Embryonic facial prominence (tissue), 1 donor: ENCODE results near the gene AOPEP.
A peak's percentile ranks its signal among the peaks of the same experiment; 100 is the strongest.

Experiments
- DNase-seq: peaks from one replicate; pipeline ENCODE4 v3.0.0-alpha.2; 2016; ENCODE audit errors: extremely low spot score

The AOPEP gene, protein sequence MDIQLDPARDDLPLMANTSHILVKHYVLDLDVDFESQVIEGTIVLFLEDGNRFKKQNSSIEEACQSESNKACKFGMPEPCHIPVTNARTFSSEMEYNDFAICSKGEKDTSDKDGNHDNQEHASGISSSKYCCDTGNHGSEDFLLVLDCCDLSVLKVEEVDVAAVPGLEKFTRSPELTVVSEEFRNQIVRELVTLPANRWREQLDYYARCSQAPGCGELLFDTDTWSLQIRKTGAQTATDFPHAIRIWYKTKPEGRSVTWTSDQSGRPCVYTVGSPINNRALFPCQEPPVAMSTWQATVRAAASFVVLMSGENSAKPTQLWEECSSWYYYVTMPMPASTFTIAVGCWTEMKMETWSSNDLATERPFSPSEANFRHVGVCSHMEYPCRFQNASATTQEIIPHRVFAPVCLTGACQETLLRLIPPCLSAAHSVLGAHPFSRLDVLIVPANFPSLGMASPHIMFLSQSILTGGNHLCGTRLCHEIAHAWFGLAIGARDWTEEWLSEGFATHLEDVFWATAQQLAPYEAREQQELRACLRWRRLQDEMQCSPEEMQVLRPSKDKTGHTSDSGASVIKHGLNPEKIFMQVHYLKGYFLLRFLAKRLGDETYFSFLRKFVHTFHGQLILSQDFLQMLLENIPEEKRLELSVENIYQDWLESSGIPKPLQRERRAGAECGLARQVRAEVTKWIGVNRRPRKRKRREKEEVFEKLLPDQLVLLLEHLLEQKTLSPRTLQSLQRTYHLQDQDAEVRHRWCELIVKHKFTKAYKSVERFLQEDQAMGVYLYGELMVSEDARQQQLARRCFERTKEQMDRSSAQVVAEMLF

DNA sequence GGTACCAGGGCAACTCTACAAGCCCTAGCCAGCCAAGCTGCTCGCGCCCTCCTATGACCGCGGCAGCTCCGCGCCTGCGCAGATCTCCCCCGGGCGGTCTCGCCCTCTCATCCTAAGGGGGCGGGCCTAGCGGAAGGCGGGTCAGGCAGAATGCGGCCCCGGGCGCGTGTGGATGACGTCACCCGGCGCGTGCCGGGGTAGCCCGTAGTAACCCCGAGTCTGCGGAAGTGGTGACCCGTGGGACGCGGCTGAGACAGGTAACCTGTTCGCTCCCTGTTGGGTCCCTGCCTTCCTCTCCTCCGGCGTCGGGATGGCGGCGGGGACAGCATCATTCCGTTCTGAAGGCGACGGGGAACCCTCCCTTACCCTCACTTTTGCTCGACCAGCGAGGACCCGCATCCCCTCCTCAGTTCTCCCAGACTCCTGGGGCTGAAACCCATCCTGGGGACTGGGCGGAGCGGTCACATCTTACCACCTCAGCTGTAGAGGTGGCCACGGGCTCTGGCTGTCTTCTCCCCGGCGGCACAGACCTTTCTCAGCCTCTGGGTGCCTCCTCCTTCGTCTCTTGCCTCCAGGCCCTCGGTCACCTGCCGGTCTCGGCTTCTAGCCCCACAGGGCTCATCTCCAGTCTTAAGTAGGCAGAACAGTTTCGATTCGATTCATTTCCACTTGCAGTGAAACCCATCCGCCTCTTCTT is at the start of gene AOPEP:
Gene AOPEP (plus strand): TSS at position 205 of the 697 bp plus-strand sequence. CDS start 33,085 bp downstream, outside the sequence.
- peak; percentile 92 for DNase-seq

DNA sequence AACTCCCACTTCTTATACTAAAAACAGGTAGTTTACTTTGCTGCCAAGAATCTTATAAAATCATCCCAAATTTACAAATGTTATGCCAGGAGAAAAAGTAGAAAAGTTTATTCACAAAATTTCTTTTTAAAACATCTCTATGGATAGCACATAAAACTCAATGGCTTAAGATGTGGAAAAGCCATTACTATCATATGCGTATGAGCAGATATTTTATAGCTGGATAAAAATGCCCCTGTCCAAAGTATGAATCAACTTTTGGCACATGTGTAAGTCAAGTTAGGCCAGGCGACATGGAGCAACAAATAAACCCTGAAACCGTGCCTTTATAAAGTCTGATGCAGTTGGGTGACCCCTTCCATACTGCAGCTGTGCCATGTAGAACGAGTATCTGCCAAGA is 48.6 kb upstream of the AOPEP start:
- DNase-seq = no peak

DNA sequence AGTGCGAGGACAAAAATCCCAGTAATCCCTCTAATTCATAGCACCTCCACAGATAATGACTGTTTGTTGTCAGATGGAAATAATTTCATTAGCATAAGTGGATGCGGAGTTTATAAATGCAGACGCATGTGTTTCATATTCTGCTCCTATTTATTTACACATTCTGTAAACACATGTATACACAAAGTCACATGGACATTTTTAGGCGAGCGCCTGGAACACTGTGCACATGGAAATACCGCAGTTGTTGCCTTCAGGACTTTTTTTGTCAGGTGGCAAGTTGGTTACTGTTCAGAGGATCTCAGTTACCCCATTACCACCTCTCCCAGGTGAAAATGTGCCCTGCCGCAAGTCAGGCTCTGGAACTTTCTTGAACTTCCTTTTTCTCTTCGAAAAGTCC is 46.9 kb upstream of the AOPEP start:
- no peak for DNase-seq

DNA sequence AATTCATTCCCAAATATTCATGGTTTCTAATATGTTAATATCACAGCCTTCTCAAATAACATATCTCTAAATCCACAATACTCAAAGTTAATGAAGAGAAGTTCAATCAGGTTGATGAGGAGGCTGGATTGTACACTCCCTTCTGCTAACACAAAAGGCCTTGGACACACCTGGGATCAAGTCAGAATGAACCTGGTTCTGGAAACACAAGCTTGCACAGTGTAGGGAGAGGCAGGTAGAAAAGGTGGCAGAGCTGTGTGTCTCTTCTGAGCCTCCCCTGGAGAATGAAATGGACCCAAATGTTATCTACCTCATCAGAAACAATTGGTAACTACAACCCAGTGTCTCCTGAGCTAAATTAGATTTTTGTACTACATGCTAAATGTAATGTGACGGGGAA is 46.5 kb upstream of the AOPEP start:
- no peak for DNase-seq

DNA sequence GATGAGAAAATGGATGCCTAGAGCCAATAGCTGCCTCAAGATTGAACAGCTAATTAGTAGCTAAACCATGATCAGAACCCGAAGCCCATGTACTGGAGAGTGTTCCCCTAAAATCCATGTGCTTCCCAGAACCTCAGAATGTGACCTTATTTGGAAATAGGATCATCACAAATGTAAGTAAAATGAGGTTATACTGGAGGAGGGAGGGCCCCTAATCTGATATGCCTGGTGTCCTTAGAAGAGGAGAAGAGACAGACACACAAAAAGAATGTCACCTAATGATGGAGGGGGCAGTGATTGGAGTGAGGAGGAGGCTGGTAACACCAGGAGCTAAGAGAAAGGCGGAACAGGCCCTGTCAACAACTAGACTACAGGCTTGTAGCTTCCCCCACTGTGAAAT is 45.9 kb upstream of the AOPEP start:
- no peak for DNase-seq

DNA sequence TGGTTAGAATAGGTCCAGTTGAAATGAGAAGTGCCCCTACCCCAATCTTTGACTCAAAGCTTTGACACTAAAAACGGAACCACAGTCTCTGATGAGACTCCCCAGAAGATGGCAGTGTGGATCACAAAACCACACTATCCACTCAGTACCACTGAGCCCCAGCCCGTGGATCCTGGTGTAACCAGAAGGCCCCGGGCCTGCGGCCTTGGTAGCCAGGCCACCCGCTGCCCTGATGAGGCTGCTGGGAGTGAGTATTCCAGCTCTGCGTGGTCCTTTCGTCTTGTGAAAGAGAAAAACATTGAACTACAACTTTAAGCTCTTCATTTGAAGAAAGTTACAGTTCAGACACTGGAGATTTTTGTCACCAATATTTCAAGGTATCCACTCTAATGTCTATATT is 45.0 kb upstream of the AOPEP start:
- DNase-seq = no peak

DNA sequence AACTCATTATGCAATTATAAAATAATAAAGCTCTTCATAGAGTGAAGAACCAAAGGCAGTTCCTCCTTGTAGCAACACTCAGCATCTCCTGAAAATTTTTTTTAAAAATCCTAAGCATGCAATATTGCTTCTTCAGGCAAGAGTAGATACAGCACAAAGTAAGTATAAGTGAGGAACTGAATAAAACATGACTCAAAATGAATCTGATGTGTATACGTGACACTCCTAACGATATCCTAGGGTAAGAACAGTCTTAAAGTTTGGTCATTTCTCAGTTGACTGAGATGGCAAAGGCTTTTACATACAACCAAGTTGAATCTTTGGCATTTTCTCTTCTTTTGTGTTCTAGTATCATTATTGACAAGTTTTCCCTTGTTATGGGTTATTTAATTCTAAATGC is 41.1 kb upstream of the AOPEP start:
- DNase-seq = no peak

DNA sequence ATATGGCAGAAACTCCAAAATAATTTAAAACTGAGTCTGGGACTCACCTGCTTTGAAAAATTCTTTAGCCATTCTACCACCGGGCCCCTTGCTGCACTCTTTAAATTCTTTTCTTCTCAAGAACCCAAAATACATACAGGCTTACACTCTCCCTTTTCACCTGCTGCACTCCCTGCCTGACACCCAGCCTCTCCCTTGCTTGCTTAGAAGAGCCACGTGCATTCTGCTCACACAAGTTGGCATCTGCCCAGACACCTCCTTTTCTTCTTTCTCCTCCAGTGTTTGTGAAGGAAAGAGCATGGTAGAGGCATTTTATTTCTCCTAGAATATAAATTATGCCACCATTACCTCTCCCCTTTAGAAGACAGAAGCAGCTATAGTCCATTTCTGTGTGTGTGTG is 39.0 kb upstream of the AOPEP start:
- DNase-seq = no peak

DNA sequence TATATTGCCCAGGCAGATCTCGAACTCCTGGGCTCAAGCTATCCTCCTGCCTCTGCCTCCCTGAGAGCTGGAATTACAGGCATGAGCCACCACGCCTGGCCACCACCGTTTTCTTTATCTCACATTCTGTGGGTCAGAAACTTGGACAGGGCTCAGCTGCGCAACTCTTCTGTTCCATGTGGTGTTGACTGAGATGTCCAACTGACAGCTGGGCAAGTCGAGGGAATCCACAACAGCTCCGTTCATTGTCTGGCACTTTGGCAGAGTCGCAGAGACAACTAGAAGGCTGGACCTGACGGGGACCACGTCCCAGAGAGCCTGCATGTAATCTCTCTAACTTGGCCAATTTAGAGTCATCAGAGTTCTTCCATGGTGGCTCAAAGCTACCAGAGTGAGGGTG is 36.2 kb upstream of the AOPEP start:
- DNase-seq = no peak

DNA sequence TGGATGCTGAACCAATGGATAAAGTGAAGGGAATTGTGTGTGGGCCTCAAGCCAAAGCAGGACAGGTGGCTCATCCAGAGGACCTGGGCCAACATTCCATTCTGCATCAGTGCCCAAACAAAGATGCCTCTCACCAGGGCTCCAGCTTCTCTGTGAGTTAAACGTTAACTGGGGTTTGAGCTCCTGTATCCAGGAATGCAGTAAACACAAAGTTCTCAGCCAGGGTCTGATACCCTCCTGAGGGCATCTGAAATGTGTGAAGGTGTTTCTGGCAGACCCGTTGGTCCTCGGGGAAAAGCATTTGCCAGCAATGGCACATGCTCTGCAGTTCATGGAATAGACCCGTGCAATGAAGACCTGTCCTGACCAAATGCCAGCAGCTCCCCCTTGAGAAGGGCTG is 33.9 kb upstream of the AOPEP start:
- DNase-seq = no peak

DNA sequence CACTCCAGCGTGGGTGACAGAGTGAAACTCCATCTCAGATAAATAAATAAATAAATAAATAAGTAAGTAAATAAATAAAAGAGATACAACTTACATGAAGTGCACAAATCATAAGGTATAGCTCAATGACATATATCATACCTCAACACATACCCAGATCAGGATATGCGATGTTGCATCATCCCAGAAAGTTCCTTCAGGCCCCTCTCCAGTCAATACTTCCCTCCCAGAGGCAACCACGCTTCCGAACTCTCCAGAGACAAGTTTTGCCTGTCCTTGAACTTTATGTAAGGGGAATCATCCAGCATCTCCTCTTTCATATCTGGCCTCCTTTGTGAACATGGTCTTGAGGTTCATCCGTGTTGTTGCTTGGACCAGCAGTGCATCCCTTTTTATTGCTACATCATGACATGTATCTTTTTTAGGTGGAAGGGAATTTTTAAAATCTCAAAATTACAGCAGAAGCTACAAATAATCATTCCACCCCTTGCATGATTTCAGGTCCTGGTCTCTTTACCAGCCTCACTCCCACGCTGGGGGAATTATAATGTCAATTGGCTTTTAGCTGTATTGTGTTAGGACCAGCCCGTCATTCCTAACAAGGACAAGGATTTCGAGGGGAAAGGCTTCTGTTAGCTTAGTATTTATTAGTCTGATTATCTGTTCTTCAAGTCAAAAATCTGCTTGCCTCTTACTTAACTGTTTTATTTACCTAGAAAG is 32.9 kb upstream of the AOPEP start:
- DNase-seq = no peak

DNA sequence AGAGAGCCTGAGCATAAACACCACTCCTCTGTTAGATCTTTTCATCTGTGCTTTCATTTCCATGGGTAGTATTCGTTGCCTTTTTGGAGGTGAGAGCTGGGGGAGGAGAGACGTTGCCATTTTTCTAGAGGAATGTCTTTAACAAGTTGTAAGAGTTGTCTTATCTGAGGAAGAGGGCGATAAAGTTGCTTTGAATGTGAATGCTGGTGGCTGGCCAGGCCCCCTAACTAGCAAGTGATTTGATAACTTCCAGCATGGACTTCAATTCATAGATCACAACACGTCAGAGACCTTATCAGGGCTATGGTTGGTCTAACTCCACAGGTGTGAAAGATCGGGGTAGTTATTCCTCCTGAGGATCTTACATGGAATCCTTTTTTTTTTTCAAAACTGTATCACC is 30.0 kb upstream of the AOPEP start:
- DNase-seq = no peak

DNA sequence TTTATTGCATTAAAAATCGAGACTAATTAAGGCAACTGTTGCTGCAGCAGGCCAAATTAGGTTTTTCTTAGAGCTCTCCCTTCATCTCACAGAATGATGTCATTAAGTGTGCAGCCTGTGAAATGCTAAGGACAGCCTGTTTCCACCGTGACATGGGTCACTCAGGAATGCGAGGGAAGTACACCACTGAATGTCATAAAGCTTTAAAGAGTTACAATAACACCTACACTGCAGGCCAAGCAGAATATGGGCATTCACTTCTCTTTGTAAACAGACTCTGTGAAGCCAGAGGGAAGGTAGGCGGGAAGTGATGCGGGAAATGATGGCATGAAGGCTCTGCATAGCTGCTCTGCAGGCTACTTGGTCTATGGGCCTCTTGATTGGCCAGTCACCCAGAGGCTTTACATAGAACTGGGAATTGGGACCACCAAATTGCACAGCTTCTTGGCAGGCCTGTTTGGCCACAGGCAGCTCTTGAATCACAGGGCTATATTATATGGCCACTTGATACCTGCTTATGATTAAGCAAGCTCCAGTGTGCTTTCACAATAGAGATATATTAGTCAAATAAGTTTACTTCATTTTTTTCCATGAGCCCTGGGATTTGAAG is 28.4 kb upstream of the AOPEP start:
- DNase-seq = no peak

DNA sequence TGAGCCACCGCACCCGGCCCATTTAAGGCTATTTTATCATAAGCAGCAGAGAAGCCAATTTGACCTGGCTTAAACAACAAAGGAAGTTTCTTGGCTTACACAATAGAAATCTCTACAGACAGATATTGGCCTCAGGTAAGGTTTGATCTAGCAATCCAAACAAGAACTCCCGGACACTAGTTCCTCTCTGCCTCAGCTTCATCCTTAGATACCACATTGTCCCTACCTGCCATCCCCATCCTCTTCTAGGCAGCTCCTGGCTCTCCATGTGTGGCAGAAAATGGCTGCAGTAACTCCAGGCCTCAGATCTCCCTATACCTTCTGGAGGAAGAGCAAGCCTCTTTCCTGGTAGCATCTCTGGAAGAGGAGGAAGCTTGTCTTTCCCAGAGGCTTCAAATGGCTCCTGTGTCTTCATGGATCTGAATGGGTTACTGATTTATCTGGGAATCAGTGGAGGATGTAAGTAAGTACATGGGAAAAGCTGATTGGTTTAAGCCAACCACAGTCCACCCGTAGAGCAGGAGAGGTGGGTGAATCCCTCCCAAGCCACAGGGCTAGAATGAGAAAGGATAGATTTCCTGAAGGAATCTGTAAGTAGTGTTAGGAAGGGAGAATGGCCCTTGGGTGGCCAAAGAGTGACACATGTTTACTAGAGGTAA is 26.7 kb upstream of the AOPEP start:
- DNase-seq = no peak

DNA sequence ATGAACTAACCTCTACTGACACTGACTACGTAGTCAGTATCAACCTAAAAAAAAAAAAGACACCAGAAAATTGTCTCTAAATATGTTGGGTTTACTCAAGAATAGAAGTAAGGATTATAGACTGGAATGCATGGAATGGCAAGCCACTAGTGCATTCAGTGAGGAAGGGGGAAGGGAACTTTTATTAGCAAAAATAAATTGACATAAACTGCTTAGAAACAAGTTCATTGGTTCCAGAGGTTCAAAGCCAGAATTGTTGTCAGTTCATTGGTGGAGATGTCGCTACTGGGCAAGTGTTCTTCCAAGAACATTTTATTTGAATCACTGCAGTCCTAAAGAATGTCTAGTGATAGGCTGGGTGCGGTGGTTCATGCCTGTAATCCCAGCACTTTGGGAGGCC is 26.1 kb upstream of the AOPEP start:
- no peak for DNase-seq

DNA sequence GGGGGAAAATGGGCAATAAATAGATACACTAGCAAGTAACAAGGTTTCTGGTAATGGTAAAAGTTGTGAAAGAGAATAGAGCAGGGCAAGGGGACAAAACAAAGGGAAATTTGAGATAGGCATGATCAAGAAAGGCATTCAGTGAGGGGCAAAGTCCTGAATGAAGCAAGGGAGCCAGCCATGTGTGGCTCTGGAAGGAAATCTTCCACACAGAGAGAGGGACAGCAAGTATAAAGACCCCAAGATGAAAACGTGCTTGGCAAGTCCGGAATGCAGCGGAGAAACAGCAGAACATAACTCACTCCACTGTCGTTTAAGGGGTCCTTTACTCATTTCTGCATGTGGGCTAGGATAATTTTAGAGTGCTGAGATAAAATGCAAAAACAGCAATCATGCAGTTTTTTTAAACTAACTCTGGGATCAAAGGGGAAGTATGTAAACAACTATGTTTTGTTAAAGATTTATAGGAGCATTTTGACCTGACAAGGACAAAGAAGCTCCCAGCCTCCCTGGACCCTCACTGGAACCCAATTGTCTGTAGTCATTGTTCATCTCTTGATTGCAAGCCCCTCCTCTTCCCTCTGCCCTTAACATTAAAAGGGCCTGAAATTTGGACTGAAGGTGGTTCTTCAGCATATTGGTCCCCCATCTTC is 22.9 kb upstream of the AOPEP start:
- DNase-seq = no peak

DNA sequence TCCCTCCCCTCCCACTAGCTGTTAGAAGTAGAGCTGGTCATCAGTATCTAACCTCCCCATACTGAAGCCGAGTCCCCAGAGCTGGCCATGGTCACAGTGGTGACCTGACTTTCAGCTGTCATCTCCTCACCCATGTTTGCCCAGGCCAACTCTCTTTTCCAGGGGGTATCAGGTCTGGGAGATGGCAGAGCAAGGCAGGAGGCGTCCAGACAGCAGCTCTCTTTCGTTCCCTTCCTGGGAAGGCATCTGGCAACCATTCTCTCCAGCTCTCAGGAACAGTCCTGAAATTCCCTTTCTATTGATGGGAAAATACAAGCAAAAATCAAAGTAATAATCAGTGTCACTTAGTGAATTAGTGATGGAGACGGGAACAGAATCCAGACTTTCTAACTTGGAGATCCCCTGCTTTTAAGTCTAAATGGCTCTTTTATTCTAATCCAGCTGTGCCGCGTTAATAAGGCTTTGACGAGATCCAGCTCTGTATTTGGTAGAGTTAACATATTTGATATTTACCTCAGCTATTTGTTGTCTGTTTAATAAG is 21.3 kb upstream of the AOPEP start:
- DNase-seq = no peak

DNA sequence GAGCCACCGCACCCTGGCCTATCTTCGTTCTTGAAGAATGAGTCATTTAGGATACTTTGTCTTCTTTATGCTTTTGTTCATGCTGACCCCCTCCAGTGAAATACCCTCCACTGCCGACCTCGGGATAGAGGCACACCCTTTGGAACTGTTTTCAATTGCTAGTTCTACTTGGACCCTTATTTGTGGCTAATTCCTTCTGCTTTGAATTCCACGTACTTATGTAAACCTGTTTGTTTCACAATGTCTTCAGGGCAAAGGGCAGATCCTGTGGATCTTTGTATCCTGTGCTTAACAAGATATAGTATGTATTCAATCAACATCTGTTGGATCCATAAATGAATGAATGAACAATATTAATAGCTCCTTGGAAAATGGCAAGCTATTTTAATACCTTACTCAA is 19.6 kb upstream of the AOPEP start:
- no peak for DNase-seq

DNA sequence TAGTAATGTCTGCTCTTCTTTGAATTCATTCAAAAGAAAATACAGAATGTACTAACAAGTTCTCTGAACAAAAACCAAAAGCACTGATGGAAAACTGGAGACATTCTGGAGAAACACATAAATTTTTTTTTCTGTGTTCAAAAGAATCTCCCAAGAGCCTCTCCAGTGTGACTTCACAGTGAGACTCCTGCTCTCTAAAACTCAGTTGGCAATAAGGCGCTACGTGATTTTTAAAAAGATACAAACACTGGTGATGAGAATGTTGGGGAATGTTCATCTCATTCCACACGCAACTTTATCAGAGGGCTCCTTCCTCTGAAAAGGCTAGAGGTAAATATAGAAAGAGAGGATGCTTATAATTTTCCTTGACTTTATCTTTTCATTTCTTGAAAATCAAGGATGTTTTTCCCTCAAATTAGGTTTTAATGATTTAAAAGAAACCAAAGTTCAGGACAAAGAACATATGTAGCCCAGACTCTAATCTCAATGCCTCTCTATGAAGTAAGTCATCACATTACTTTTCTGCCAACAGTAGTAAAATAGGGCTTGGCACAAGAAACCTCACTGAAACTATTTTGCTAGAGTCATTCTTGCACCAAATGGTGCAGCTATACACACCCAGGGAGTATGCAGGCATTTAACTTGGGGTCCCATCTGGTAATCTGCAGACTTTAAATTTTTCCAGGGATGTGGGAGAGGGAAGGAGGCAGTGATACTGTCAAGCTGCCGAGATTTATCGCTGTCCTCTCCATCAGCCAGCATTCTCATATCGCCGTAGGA is 12.9 kb upstream of the AOPEP start:
- no peak for DNase-seq
